CD14-positive monocyte (primary cell): ENCODE results near the gene SORBS1. TPM values are rescaled to one million over a fixed set of nuclear protein-coding genes. Genes with fewer than 3 reads are reported as not detected.

Experiments used
- DNase-seq, 3 donors: peaks; one replicate each; pipeline ENCODE4 v3.0.0-alpha.2; 2011 to 2022
- H2AFZ ChIP-seq: 2 replicates; pipeline ENCODE4 v1.6.0; 2012; ENCODE audit warnings: mild to moderate bottlenecking, low read depth, low read length, inconsistent platforms; ENCODE audit not compliant: insufficient read depth, poor library complexity, severe bottlenecking
- H3K27ac ChIP-seq, 2 donors: 1 replicate in 1 of 2; 2 replicates in 1 of 2; pipeline ENCODE4 v1.5.1; 2012 to 2013; ENCODE audit warnings: low read length in 2 of 2, control low read depth in 1 of 2, inconsistent platforms in 1 of 2, low read depth in 1 of 2, mild to moderate bottlenecking in 1 of 2
- H3K27me3 ChIP-seq, 2 donors: one replicate each; pipeline versions ENCODE4 v1.6.0 to v1.6.1; 2011 to 2013; ENCODE audit warnings: low read length in 2 of 2; ENCODE audit not compliant: control insufficient read depth in 2 of 2, insufficient read depth in 2 of 2
- H3K36me3 ChIP-seq, 2 donors: replicated peaks in 1 of 2; 1 replicate in 1 of 2; 2 replicates in 1 of 2; pipeline versions ENCODE4 v1.5.1 to v1.6.1; 2012 to 2013; ENCODE audit warnings: low read length in 2 of 2, control low read depth in 1 of 2, inconsistent platforms in 1 of 2, mild to moderate bottlenecking in 1 of 2; ENCODE audit not compliant: insufficient read depth in 2 of 2, control insufficient read depth in 1 of 2
- H3K4me1 ChIP-seq, 2 donors: 1 replicate in 1 of 2; 2 replicates in 1 of 2; pipeline versions ENCODE4 v1.5.1 to v1.6.1; 2012 to 2013; ENCODE audit warnings: low read length in 2 of 2, control low read depth in 1 of 2, inconsistent platforms in 1 of 2, mild to moderate bottlenecking in 1 of 2, moderate library complexity in 1 of 2; ENCODE audit not compliant: insufficient read depth in 2 of 2, control insufficient read depth in 1 of 2
- H3K4me2 ChIP-seq: replicated peaks from 2 replicates; pipeline ENCODE3; 2012; ENCODE audit warnings: low read length, moderate library complexity, mild to moderate bottlenecking; ENCODE audit not compliant: poor library complexity, severe bottlenecking; ENCODE audit errors: extremely low read depth
- H3K4me3 ChIP-seq, 3 experiments: fragments of 200-600 bp in 1 of 3; sonication (generic) in 1 of 3; replicated peaks in 1 of 3; 1 replicate in 2 of 3; 2 replicates in 1 of 3; pipeline ENCODE4 v1.5.1; 2011 to 2013; ENCODE audit warnings: low read length in 3 of 3, mild to moderate bottlenecking in 3 of 3, control low read depth in 2 of 3, low read depth in 2 of 3, inconsistent platforms in 1 of 3, moderate library complexity in 1 of 3
- H3K79me2 ChIP-seq: 2 replicates; pipeline ENCODE4 v1.6.0; 2012; ENCODE audit warnings: mild to moderate bottlenecking, control low read depth, inconsistent platforms, low read length, moderate library complexity; ENCODE audit not compliant: insufficient read depth
- H3K9ac ChIP-seq: 2 replicates; pipeline ENCODE4 v1.6.0; 2017; ENCODE audit warnings: low read length, mild to moderate bottlenecking; ENCODE audit not compliant: insufficient read depth, poor library complexity, severe bottlenecking
- H3K9me3 ChIP-seq, 2 donors: replicated peaks in 1 of 2; 1 replicate in 1 of 2; 2 replicates in 1 of 2; pipeline versions ENCODE4 v1.5.1 to v1.6.1; 2012 to 2013; ENCODE audit warnings: low read length in 2 of 2, control low read depth in 1 of 2; ENCODE audit not compliant: control insufficient read depth in 1 of 2, insufficient read depth in 1 of 2
- H4K20me1 ChIP-seq: 2 replicates; pipeline ENCODE4 v1.6.0; 2012; ENCODE audit warnings: mild to moderate bottlenecking, low read length, control low read depth, moderate library complexity; ENCODE audit not compliant: insufficient read depth
- H3K27ac Mint-ChIP-seq, 7 donors: one replicate each; pipeline ENCODE4 v1.8.0; 2020; ENCODE audit warnings: mild to moderate bottlenecking in 7 of 7, mixed read lengths in 7 of 7, moderate library complexity in 6 of 7, inconsistent platforms in 2 of 7
- H3K27me3 Mint-ChIP-seq, 3 donors: one replicate each; pipeline ENCODE4 v1.8.0; 2021 to 2022; ENCODE audit warnings: low read depth in 3 of 3, mild to moderate bottlenecking in 3 of 3, mixed read lengths in 3 of 3, moderate library complexity in 3 of 3, inconsistent platforms in 1 of 3
- H3K36me3 Mint-ChIP-seq, 2 donors: one replicate each; pipeline ENCODE4 v1.8.0; 2020; ENCODE audit warnings: mixed read lengths in 2 of 2, inconsistent platforms in 1 of 2, mild to moderate bottlenecking in 1 of 2
- H3K4me1 Mint-ChIP-seq: one replicate; pipeline ENCODE4 v1.8.0; 2020; ENCODE audit warnings: mild to moderate bottlenecking, mixed read lengths
- H3K4me3 Mint-ChIP-seq, 2 donors: one replicate each; pipeline ENCODE4 v1.8.0; 2020; ENCODE audit warnings: mild to moderate bottlenecking in 2 of 2, mixed read lengths in 2 of 2, moderate library complexity in 1 of 2
- H3K9me3 Mint-ChIP-seq, 7 donors: one replicate each; pipeline ENCODE4 v1.8.0; 2020 to 2022; ENCODE audit warnings: mixed read lengths in 7 of 7, mild to moderate bottlenecking in 6 of 7, moderate library complexity in 6 of 7, inconsistent platforms in 2 of 7
- WGBS: methylation state at CpG from one replicate; pipeline ENCODE4 v1.1.5; 2013; ENCODE audit warnings: missing lambda C conversion rate; ENCODE audit not compliant: insufficient coverage; 5-methylcytosine and 5-hydroxymethylcytosine counted together
- intact Hi-C, 2 donors: fragments of 100-400 bp; cut with micrococcal nuclease; formaldehyde crosslinking; loops; one replicate each; pipeline versions ENCODE4 v1.15.0 to v1.15.1; 2023
- polyA plus RNA-seq, 3 donors: library from polyadenylated mRNA; depleted of rRNA in 1 of 3; unstranded in 2 of 3; stranded (reverse) in 1 of 3; fragments of 300-500 nt in 2 of 3; fragments of >200 nt in 1 of 3; fragmentation: Illumina TruSeq in 2 of 3; gene quantifications; 1 replicate in 2 of 3; 2 replicates in 1 of 3; pipeline ENCODE4 v1.2.3, GENCODE V29; 2012 to 2021
- TF ChIP-seq, protein P1 (sequence below): fragments of 200-600 bp; IDR thresholded peaks from one replicate; pipeline ENCODE4 v1.8.0; 2022; ENCODE audit warnings: antibody characterized with exemption, mild to moderate bottlenecking

Gene SORBS1
- polyA plus RNA-seq, 3 donors, result 0.08 to 0.15 TPM; not detected in 1

DNA sequence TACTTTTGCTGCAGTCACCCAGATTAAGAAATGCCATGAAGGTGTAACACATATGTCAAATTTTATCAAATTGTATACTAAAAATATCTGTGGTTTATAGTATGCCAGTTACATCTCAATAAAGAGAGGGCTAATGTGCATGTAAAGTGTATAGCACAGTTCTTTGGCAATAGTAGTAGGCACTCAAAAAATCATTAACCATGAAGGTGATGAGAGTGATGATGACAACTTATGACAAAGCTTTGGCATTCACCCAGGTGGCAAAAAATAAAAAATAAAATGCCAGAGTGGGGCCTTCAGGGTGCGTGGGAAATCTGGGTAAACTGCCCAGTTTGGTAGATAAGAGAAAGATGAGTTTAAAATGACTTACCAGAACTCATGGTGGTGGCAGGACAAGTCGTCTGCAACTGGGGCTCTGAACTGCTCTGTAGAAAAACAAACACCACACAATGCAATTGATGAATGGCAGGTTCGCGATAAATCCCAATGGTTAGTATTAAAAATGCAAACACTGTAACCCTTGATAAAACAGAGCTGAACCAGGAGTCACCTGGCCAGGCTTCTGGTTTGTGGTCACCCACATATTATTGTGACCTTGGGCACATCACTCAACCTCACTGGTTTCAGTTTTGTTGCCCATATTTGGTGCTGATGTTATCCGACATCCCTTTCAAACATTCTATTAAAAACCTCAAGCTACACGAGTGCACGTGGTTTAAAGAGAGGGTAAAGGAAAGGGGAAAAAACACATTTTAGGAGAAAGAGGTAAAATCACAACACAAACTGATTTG, 120.2 kb downstream of the SORBS1 start:
- Mint-ChIP-seq H3K36me3 (no peaks in the 10 kb centered on the region), H3K4me1 (peaks cover under 1% of the 10 kb centered on the region), H3K27ac (no peak overlapping the region), H3K27me3 (peaks cover 0 to 2% (median 2%) of the 10 kb centered on the region in 3 donors), H3K4me3 (no peak overlapping the region), H3K9me3 (no peaks in the 10 kb centered on the region)
- Histone ChIP-seq H3K9ac (no peak overlapping the region), H3K9me3 (no peaks in the 10 kb centered on the region), H3K79me2 (no peaks in the 10 kb centered on the region), H3K27me3 (no peaks in the 10 kb centered on the region), H3K4me3 (no peak overlapping the region), H3K27ac (no peak overlapping the region), H4K20me1 (no peaks in the 10 kb centered on the region), H3K4me2 (no peak overlapping the region), H2AFZ (no peak overlapping the region), H3K36me3 (no peaks in the 10 kb centered on the region), H3K4me1 (no peaks in the 10 kb centered on the region)
- DNase-seq, result no peak
- no CpG with 5 or more reads among the region's 7 CpGs for WGBS
- intact Hi-C loops, result no loop called here
- TF ChIP-seq, protein P1, sequence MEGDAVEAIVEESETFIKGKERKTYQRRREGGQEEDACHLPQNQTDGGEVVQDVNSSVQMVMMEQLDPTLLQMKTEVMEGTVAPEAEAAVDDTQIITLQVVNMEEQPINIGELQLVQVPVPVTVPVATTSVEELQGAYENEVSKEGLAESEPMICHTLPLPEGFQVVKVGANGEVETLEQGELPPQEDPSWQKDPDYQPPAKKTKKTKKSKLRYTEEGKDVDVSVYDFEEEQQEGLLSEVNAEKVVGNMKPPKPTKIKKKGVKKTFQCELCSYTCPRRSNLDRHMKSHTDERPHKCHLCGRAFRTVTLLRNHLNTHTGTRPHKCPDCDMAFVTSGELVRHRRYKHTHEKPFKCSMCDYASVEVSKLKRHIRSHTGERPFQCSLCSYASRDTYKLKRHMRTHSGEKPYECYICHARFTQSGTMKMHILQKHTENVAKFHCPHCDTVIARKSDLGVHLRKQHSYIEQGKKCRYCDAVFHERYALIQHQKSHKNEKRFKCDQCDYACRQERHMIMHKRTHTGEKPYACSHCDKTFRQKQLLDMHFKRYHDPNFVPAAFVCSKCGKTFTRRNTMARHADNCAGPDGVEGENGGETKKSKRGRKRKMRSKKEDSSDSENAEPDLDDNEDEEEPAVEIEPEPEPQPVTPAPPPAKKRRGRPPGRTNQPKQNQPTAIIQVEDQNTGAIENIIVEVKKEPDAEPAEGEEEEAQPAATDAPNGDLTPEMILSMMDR, result no peak

- H3K9ac ChIP-seq, result no peak overlapping the region
- H3K27me3 Mint-ChIP-seq, result peaks cover under 1 to 2% (median 2%) of the 10 kb centered on the region in 3 donors
- intact Hi-C loops, result no loop called here
- no peaks in the 10 kb centered on the region for H3K4me1 ChIP-seq
- no peak overlapping the region for H3K27ac Mint-ChIP-seq
- no CpG with 5 or more reads among the region's 6 CpGs for WGBS
- DNase-seq, result no peak
- H3K4me2 ChIP-seq, result no peak overlapping the region
- no peaks in the 10 kb centered on the region for H3K9me3 Mint-ChIP-seq
- H3K36me3 ChIP-seq, result no peaks in the 10 kb centered on the region
- H3K27ac ChIP-seq, result no peak overlapping the region
- TF ChIP-seq, protein P1, result no peak
- no peak overlapping the region for H3K4me3 ChIP-seq
- H3K27me3 ChIP-seq, result no peaks in the 10 kb centered on the region
- no peaks in the 10 kb centered on the region for H4K20me1 ChIP-seq
- H3K4me3 Mint-ChIP-seq, result no peak overlapping the region
- H3K9me3 ChIP-seq, result no peaks in the 10 kb centered on the region
- no peak overlapping the region for H2AFZ ChIP-seq
- no peaks in the 10 kb centered on the region for H3K36me3 Mint-ChIP-seq
- H3K4me1 Mint-ChIP-seq, result no peaks in the 10 kb centered on the region
- no peaks in the 10 kb centered on the region for H3K79me2 ChIP-seq
These were observed 121.0 kb downstream of the SORBS1 start for GRCh38 chr10:95440038-95440725.
